ENCODE measurements around the gene REM2.

REM2 gene

DNA sequence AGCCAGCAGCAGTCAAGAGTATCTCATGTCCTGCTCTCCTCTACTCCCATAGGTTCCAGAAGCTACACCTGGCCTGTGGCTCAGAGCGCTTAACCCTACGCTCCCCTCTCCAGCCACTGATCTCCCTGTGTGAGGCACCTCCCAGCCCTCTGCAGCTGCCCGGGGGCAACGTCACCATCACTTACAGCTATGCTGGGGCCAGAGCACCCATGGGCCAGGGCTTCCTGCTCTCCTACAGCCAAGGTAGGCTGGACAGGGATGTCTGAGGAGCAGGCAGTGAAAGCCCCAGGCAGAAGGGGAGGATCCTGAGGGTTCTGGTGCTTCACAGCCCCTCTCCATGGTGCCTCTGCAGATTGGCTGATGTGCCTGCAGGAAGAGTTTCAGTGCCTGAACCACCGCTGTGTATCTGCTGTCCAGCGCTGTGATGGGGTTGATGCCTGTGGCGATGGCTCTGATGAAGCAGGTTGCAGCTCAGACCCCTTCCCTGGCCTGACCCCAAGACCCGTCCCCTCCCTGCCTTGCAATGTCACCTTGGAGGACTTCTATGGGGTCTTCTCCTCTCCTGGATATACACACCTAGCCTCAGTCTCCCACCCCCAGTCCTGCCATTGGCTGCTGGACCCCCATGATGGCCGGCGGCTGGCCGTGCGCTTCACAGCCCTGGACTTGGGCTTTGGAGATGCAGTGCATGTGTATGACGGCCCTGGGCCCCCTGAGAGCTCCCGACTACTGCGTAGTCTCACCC, 7.8 kb upstream of the REM2 start:
- no peak for DNase-seq

DNA sequence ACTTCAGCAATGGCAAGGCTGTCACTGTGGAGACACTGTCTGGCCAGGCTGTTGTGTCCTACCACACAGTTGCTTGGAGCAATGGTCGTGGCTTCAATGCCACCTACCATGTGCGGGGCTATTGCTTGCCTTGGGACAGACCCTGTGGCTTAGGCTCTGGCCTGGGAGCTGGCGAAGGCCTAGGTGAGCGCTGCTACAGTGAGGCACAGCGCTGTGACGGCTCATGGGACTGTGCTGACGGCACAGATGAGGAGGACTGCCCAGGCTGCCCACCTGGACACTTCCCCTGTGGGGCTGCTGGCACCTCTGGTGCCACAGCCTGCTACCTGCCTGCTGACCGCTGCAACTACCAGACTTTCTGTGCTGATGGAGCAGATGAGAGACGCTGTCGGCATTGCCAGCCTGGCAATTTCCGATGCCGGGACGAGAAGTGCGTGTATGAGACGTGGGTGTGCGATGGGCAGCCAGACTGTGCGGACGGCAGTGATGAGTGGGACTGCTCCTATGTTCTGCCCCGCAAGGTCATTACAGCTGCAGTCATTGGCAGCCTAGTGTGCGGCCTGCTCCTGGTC, 7.2 kb upstream of the REM2 start:
- no peak for DNase-seq

DNA sequence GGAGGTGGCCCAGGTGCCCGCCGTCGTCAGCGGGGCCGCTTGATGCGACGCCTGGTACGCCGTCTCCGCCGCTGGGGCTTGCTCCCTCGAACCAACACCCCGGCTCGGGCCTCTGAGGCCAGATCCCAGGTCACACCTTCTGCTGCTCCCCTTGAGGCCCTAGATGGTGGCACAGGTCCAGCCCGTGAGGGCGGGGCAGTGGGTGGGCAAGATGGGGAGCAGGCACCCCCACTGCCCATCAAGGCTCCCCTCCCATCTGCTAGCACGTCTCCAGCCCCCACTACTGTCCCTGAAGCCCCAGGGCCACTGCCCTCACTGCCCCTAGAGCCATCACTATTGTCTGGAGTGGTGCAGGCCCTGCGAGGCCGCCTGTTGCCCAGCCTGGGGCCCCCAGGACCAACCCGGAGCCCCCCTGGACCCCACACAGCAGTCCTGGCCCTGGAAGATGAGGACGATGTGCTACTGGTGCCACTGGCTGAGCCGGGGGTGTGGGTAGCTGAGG, 6.0 kb upstream of the REM2 start:
- no peak for DNase-seq

DNA sequence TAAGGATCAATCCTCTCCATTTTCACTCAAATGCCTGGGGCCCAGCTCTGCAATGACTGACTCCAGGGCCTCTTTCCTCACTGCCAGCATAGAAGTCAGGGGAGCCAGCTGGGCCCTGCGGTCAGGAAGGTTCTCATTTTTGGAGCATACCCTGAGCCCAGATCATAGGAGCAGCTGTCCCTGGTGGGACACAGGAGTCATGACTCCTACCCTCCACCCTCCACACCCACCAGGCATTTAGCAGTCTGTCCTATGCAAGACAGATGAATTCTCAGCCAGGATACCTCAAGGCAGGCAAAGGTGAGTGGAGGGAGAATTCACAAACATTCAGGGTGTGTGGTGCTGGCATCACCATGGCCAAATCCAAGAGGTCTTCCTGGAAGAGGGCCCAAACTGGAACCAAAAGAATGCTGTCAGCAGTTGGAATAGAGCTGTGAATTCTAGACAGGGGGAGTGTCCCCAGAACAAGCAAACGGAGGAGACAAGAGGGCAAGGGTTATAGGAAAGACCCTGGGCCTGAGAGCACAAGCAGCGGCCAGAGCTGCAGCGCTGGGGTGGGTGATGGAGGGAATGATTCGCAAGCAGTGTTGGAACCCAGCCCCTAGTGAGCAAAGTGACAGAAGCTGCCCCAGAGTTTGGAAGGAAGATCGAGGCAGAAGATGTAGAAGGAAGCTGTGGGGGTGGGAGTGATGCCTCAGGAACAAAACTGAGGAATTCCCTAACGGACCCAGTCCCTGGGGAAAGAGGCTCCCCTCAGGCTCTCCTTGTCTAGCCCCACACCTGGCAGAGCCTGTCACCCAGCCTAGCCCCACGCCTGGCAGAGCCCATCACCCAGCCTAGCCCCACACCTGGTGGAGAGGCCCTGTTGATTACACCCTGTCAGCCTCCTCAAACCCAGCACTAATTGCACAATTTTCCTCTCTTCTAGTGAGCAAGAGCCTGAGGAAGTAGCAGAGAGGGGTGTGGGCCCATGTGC, 4.5 kb upstream of the REM2 start:
- DNase-seq, result no peak

DNA sequence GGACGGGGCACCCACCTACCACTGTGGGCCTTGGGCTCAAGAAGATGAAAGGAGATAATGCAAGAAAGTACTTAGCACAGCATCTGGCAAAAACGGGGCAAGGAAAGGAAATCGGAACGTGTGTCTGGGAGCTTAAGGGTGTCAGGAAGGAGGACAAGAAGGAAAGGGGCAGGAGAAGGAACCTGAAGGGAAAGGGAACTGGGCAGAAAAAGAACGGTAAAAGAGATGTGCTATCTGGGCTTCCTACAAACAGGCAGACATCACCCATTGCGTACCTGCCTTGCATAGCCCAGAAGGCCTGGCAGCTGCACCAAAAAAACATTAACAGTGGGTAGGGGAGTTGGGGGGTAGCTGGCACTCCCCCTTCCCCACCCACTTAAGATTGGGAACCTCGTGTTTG, 958 bp upstream of the REM2 start:
- DNase-seq, result no peak

DNA sequence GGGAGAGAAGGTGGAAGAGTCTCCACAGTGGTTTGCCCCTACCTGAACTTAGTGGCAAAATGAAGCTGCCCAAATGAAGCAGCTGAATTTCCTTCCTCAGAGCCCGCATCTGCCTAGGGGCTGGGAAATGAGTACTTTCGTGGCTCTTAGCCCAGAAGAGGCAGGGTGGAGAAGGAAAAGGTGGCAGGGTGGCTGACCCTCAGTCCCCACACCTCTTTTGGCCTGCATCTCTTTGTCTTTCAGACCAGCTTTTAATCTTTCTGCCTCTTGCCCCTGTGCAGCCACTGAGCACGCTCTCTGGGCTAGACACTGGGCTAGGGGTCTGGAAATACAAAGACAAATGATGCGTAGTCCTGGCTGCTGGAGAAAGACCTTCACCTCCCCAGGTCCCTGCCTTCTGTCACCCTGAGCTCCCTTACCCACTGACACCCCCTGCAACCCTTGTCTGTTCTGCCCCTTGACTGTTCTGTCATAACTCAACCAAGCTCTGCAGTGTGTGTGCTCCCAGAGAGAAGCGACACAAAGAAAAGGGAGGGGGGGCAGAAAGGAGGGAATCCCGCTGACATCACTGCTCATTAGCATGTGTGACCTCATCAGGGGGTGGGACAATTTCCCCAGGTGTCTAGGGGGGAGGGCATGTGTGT, 371 bp upstream of the REM2 start:
- DNase-seq, result no peak

DNA sequence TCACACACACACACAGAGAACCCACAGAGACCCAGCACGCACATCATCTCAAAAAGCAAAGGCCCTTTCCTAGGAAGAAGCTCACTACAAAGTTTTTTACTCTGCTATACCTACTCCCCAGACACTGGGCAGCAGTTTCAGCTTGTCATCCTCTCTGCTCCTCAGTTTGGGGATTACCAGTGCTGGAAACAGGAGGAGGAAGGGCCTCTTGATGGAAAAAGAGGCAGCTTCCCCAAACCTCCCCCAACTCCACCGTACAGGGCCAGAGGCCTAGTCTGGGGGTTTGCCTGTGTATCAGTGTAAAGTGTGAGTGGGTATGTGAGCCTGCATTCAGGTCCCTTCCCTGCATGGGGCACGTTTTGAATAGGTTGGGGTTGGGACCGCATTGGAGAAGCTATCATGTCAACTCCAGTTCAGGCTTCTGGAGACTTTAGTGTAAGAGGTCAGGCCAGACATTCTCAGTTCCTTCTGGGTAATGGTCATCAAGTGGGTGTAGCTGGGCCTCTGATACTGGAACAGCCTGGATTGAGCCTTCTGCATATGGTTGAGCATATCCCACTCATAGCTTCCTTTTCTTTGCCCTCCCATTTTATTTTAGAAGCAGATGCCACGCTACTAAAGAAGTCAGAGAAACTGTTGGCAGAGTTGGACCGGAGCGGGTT, 1.2 kb downstream of the REM2 start:
- DNase-seq, result no peak

DNA sequence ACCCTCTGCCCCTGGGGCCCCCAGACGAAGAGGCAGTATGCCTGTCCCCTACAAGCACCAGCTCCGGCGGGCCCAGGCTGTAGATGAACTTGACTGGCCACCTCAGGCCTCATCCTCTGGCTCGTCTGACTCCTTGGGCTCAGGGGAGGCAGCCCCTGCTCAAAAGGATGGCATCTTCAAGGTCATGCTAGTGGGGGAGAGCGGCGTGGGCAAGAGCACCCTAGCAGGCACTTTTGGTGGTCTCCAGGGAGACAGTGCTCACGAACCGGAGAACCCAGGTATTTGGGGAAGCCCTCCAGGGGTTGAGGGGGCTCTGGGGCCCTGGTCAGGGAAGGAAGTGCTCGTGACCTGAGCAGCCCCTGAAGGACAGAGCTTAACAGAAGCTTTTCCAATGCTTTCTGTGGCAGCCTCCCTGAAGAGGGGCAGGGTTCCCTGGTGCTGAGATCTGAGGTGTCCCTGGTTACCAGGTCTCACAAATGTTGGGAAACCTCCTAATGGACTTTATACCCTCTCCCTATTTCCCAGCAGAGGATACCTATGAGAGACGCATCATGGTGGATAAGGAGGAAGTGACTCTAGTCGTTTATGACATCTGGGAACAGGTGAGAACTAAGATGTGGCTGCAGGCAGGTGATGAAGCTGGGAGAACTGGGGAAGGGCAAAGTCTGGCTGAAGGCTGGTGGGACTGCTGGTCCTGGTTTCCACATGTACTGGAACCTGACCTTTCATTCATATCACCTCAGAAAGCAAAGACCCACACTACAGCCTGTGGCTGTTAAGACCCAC, 1.9 kb downstream of the REM2 start:
- no peak for DNase-seq

DNA sequence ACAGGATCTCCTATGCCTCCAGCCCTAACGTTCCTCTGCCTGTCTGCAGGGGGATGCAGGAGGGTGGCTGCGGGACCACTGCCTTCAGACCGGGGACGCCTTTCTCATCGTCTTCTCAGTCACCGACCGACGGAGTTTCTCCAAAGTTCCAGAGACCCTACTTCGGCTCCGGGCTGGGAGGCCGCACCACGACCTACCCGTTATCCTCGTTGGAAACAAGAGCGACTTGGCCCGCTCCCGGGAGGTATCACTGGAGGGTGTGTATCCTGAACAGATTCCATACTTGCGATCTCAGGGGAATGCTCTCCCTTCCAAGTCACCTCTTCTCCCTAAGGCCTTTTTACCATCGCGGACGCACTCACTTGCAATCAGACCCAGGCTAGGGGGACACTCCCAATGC, 3.0 kb downstream of the REM2 start:
- no peak for DNase-seq

DNA sequence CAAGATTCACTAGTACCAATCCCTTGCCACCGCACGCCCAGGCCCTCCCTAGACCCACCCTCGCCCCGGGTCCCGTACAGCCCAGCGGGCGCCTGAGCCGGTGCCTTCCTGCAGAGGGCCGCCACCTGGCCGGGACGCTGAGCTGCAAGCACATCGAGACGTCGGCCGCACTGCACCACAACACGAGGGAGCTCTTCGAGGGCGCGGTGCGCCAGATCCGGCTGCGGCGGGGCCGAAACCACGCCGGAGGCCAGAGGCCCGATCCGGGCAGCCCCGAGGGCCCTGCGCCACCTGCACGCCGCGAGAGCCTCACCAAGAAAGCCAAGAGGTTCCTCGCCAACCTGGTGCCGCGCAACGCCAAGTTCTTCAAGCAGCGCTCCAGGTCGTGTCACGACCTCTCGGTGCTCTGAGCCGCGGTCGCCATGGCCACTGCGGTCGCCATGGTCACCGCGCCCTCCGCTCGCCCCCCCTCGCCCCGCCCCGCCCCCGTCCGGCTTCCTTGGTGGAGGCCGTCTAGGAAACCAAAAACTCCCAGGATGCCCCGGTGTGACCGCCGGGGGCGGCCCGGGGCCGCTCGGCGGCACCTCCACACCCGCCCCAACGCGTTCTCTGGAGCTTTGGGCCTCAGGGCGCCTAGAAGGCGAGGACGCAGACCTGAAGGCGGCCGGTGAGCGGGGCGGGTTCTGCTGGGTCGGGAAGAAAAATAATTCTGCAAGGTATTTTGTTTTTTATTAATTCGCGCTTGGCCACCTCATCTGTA, 3.7 kb downstream of the REM2 start:
- peak; percentile 73 for DNase-seq

DNA sequence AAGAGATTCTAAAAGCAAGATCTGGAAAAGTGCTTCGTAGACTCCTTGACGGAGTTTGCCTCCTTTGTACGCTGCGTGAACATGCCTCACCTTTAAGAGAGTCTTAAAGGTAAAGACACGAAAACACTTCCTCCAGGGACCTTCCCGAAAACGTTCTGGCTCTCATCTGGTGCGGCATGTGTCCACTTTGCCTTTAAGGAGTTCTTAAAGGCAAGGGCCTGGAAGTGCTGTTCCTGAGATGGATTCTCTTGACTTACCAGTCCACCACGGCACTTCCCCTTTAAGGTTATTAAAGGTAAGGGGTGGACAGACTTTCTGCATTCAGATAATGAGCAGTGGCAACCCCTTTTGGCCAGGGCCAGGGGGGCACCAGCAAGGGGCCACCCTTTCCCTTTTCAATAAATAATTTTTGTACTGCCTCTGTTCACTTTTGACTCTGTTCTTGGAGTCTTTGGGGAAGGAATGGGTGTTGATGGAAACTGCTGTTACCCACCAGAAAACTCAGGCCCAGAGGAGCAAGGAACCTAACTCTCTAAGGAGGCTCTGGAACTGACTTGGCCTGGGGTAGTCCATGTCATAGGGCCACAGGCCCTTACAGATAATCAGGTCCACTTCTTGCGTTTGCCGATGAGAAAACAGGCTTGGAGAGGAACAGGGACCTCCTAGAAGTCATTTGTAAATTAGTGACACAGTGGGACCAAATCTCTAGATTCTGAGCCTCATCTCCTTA, 4.4 kb downstream of the REM2 start:
- peak; percentile 56 for DNase-seq

DNA sequence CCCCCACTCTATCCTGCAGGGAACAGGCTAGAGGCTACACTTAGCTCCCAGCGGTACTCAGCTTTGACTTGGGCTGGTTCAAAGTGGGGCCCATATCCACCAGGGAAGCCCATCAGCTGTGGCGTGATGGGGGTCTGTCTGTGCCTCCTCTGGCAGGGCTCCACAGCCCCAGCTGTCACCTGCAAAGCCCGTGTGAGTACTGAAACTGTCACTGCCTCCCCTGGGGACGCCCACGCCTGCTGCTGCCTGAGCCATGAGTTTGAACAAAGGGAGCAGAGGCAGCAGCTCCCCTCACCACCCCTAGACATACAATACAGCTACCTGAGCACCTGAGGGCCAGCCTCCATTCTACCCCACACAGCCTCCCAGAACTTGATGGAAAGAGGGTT, 5.0 kb downstream of the REM2 start:
- no peak for DNase-seq

DNA sequence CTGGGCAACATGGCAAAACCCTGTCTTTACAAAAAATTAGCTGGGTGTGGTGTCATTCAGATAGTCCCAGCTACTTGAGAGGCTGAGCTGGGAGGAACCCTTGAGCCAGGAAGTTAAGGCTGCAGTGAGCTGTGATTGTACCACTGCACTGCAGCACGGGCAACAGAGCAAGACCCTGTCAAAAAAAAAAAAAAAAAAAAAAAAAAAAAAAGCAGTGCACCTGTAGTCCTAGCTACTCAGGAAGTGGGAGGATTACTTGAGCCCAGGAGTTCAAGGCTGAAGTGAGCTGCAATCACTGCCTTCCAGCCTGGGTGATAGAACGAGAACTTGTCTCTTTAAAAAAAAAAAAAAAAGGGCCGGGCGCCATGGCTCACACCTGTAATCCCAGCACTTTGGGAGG, 5.6 kb downstream of the REM2 start:
- DNase-seq, result no peak

DNA sequence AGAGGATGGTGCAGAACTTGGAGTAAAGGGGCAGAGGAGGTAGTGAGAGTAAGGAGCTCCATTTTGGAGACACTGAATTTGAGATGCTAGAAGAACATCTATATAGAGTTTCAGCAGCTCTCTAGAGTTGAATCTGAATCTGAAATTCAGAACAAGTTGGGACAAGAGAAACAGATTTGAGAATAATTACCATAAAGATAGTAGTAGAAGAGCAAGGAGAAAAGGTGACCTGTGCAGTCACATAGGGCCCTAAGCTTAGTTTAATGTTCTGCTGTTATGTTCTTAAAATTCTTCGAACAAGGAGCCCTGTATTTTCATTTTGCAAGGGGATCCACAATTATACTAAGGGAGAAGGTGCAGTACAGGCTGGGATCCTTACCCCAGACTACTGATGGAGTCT, 7.4 kb downstream of the REM2 start:
- DNase-seq, result no peak

DNA sequence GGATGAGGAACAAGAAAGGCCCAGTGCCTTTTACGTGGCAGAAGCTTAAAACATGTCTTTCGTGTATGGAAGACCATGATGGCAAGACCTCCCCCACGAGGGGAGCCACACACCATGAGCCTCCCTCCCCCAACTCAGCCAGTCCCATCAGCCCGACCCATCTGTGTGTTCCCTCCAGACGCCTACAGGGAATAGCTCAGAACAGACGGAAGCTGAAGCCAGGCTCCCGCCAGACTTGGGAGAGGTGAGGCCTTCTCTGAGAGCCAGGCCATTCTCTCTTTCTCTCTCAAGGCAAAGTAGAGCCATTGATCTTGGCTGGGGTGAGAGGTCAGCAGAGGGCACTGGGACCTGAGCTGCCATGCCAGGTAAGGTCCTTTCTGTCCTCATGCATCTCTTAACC, 9.5 kb downstream of the REM2 start:
- no peak for DNase-seq

DNA sequence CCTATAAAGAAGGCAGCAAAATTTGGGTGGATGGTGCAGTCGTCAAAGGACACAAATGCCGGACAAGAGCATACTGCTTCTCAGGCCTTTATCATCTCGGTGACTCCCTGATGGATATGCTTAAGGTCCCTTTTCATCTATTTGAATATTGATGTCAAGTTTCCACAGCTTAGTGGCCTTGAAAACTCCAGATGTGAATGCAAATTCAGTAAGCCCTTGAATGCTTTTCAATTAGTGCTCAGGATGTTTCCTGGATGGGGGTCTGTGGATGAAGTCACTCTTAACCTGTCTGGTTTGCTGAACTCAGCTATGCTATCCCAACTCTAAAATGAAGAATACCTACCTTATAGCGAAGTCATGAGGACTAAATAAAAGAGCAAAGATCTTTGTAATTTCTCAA, 10.7 kb downstream of the REM2 start:
- DNase-seq, result no peak

DNA sequence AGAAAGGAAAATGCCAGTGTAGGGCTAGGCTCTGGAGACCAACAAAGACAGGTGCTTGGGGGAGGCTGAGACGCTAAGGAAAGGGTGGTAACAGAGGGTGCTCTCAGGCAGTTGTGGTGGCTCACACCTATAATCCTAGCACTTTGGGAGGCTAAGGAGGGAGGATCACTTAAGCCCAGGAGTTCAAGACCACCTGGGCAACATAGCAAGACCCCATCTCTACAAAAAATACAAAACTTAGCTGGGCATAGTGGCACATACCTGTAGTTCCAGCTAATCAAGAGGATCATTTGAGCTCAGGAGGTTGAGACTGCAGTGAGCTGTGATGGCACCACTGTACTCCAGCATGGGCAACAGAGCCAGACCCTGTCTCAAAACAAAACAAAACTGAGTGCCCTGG, 12.4 kb downstream of the REM2 start:
- no peak for DNase-seq

DNA sequence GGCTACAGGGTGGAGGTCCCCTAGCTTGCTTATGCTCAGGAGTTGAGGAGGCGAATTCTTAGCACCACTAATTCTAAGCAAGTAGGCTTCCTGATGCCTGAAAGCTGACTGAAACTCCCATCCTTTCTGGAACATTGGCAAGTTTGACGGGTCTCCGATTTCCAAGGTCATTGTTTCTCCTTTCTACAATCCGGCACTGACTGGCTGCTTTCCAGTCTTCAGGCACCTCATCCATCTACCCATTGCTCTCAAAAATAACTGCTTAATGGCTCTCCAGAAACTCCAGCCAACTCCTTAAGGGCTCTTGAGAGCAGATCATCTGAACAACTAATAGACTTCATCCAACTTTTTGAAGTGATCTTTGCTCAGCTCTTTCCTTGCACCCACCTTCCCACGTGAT, 13.3 kb downstream of the REM2 start:
- no peak for DNase-seq

DNA sequence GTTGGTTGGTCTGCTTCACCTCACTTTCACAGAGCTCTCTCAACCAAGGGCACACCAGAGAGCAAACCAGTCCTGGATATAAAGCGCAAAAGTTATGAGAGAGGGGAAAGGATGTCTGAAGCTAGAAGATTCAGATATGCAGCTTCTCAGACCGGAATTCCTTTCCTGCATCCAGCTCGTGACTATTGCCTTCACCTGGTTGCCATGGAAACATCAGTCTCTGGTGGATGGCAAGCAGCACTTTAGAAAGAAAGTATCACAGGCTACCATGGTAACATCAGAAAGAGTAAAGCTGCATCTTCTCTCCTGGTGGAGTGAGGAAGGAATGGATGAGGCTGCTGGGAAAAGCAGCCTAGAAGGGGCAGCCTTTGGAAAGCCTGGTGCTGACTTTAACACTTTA, 13.7 kb downstream of the REM2 start:
- DNase-seq, result no peak

DNA sequence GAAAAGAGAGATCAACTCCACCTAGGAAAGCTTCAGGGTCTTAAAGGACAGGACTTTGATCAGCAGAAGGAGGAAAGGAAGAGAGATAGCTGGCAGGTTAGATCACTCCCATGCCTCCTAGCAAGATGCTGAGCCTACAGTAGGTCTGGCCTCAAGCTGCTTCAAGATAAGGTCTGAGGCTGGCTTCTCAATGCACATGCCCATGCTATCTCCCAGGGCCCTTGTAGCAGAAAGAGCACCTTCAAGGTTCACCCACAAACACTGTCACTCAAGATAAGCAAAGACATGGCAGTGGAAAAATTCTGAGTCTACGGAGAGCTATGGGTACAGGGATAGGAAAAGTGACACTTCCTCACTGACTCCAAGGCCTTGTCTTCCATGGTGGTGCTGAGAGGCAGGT, 14.3 kb downstream of the REM2 start:
- DNase-seq, result no peak

All from activated CD4-positive, alpha-beta T cell treated with anti-CD3 and anti-CD28 coated beads, Interleukin-2, amount 50 U/mL, for 16 hours (primary cell).